ENCODE measurements around the gene PLSCR4. TPM values are rescaled to one million over a fixed set of nuclear protein-coding genes. Genes with fewer than 3 reads are reported as not detected.

Gene PLSCR4
- total RNA-seq, 1 experiment from 2014 or later = 1.3 TPM

DNA sequence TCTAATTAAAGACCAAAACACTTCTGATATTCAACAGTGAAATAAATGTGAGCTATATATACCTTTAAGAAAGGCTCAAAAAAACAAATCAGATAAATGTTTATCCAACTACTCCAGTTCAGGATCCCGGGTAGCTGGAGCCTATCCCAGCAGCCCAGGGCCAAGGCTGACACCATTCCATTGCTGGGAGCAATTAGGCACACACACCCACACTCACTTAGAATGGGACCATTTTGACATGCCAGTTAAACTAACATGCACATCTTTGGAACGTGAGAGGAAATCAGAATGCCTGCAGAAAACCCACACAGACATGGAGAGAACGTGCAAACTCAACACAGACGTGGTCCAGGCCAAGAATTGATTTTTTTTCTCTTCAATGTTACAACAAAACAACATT is 30.0 kb upstream of the PLSCR4 start:
- no peaks in the 10 kb centered on the region for H3K4me1 ChIP-seq (ENCODE audit: insufficient read depth, low read length, poor library complexity, severe bottlenecking)
- intact Hi-C loops (cut with micrococcal nuclease; ENCODE audit: unreplicated experiment) = no loop called here
- POLR2A ChIA-PET (ENCODE audit: low non-redundant PET) = no interaction called here
- no peaks in the 10 kb centered on the region for H3K9me3 ChIP-seq (ENCODE audit: low read depth, low read length, poor library complexity, severe bottlenecking)
- CTCF ChIA-PET = no interaction called here
- H3K27me3 ChIP-seq (replicated peaks; ENCODE audit: insufficient read depth, low read depth, low read length, poor library complexity) = no peaks in the 10 kb centered on the region
- no peak for DNase-seq (ENCODE audit: low spot score)
- TF ChIP-seq, protein P1, sequence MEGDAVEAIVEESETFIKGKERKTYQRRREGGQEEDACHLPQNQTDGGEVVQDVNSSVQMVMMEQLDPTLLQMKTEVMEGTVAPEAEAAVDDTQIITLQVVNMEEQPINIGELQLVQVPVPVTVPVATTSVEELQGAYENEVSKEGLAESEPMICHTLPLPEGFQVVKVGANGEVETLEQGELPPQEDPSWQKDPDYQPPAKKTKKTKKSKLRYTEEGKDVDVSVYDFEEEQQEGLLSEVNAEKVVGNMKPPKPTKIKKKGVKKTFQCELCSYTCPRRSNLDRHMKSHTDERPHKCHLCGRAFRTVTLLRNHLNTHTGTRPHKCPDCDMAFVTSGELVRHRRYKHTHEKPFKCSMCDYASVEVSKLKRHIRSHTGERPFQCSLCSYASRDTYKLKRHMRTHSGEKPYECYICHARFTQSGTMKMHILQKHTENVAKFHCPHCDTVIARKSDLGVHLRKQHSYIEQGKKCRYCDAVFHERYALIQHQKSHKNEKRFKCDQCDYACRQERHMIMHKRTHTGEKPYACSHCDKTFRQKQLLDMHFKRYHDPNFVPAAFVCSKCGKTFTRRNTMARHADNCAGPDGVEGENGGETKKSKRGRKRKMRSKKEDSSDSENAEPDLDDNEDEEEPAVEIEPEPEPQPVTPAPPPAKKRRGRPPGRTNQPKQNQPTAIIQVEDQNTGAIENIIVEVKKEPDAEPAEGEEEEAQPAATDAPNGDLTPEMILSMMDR (conservative IDR thresholded peaks at IDR 0.05; ENCODE audit: low read depth, low read length) = no peak
- TF ChIP-seq EZH2 (IDR thresholded peaks at IDR 0.05; ENCODE audit: borderline replicate concordance, low read depth, low read length, poor library complexity, severe bottlenecking) = no peak
- no peak overlapping the region for H3K4me3 ChIP-seq (ENCODE audit: low read depth, low read length, poor library complexity, severe bottlenecking)
- H3K27ac ChIP-seq (ENCODE audit: low read depth, low read length, poor library complexity, severe bottlenecking) = no peak overlapping the region
- BruUV-seq (replicated peaks) = no TSS peak
- no peaks in the 10 kb centered on the region for H3K36me3 ChIP-seq (ENCODE audit: insufficient read depth, low read length, poor library complexity, severe bottlenecking)

DNA sequence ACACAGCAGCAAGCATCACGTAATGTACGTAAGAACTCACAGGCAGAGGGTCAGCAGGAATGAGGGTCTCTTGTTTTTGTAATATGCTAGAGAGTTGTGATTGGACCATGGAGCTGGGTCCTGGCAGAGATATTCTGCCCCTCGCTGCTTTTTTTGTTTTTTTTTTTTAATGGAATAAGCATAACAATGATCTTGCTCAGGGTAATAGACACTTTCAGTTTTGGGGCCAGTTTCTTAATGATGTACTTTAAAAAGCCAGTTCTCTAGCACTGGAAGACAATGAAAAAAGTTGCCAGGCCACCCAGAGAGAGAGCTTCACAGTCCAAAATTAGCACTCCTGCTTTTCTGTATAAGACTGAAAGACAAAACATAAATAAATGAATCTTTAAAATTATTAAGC is 29.0 kb upstream of the PLSCR4 start:
- POLR2A ChIA-PET (ENCODE audit: low non-redundant PET) = interaction anchor here (0.6 kb wide), 1 partner anchor 282 kb away, joined by 3 read pairs; no protein-coding TSS in a partner anchor

DNA sequence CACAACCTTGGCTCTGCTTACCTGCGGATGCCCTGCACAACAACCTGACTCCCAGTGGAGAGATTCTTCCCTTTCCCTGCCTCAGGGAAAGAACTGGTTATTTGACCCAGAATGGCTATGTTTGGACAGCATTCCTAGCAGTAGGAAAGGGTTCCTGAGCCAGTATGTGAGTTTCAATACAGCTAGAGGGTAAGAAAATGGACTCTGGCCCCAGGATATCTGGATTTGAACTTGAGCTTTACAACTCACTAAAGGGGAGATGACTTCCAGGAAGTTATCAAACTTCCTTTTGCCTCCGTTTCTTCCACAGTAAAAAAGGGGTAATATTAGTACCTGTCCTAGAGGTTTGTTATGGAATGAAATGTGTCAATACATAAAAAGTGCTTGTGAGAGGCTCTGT is 28.1 kb upstream of the PLSCR4 start:
- POLR2A ChIA-PET (ENCODE audit: low non-redundant PET) = no interaction called here
- BruUV-seq (replicated peaks) = no TSS peak

More for the DNA sequence above, 29.0 kb upstream of the PLSCR4 start:
- Histone ChIP-seq H3K36me3 (ENCODE audit: insufficient read depth, low read length, poor library complexity, severe bottlenecking) (no peaks in the 10 kb centered on the region), H3K27me3 (replicated peaks; ENCODE audit: insufficient read depth, low read depth, low read length, poor library complexity) (no peaks in the 10 kb centered on the region), H3K9me3 (ENCODE audit: low read depth, low read length, poor library complexity, severe bottlenecking) (no peaks in the 10 kb centered on the region), H3K4me3 (ENCODE audit: low read depth, low read length, poor library complexity, severe bottlenecking) (no peak overlapping the region), H3K4me1 (ENCODE audit: insufficient read depth, low read length, poor library complexity, severe bottlenecking) (no peaks in the 10 kb centered on the region), H3K27ac (ENCODE audit: low read depth, low read length, poor library complexity, severe bottlenecking) (no peak overlapping the region)
- intact Hi-C loops (cut with micrococcal nuclease; ENCODE audit: unreplicated experiment) = no loop called here
- CTCF ChIA-PET = no interaction called here
- TF ChIP-seq EZH2 (IDR thresholded peaks at IDR 0.05; ENCODE audit: borderline replicate concordance, low read depth, low read length, poor library complexity, severe bottlenecking) = no peak
- TF ChIP-seq, protein P1 (conservative IDR thresholded peaks at IDR 0.05; ENCODE audit: low read depth, low read length) = no peak
- DNase-seq (ENCODE audit: low spot score) = no peak
- no TSS peak for BruUV-seq (replicated peaks)

More for the DNA sequence above, 28.1 kb upstream of the PLSCR4 start:
- CTCF ChIA-PET = no interaction called here
- H3K36me3 ChIP-seq (ENCODE audit: insufficient read depth, low read length, poor library complexity, severe bottlenecking) = no peaks in the 10 kb centered on the region
- no peaks in the 10 kb centered on the region for H3K4me1 ChIP-seq (ENCODE audit: insufficient read depth, low read length, poor library complexity, severe bottlenecking)
- H3K27ac ChIP-seq (ENCODE audit: low read depth, low read length, poor library complexity, severe bottlenecking) = no peak overlapping the region
- H3K4me3 ChIP-seq (ENCODE audit: low read depth, low read length, poor library complexity, severe bottlenecking) = no peak overlapping the region
- H3K27me3 ChIP-seq (replicated peaks; ENCODE audit: insufficient read depth, low read depth, low read length, poor library complexity) = no peaks in the 10 kb centered on the region
- intact Hi-C loops (cut with micrococcal nuclease; ENCODE audit: unreplicated experiment) = no loop called here
- no peak for DNase-seq (ENCODE audit: low spot score)
- TF ChIP-seq, protein P1 (conservative IDR thresholded peaks at IDR 0.05; ENCODE audit: low read depth, low read length) = no peak
- TF ChIP-seq EZH2 (IDR thresholded peaks at IDR 0.05; ENCODE audit: borderline replicate concordance, low read depth, low read length, poor library complexity, severe bottlenecking) = no peak
- no peaks in the 10 kb centered on the region for H3K9me3 ChIP-seq (ENCODE audit: low read depth, low read length, poor library complexity, severe bottlenecking)
